Activated CD8-positive, alpha-beta memory T cell treated with anti-CD3 and anti-CD28 coated beads, Interleukin-2, amount 50 U/mL, for 24 hours (primary cell): ENCODE measurements around the gene EXD2.
"Not testable (repeated sequence)": the region's sequence is repeated elsewhere in the genome, so short reads cannot be mapped to it uniquely, and the experiment has no call there.

Source experiments
- DNase-seq: peaks from one replicate; pipeline ENCODE4 v3.0.0-alpha.2; 2020; ENCODE audit errors: extremely low read depth

Gene EXD2

GRCh38 chr14:69191340-69192111 lies at the start of gene EXD2:
Gene EXD2, plus strand, starts transcription at chr14:69191498. Its CDS starts 17,973 bp downstream, at chr14:69209471.
- peak; percentile 33 for DNase-seq

- no peak for DNase-seq
These were observed 49.7 kb upstream of the EXD2 start for GRCh38 chr14:69141550-69141949.

- no peak for DNase-seq
These were observed 49.2 kb upstream of the EXD2 start for GRCh38 chr14:69142101-69142500.

GRCh38 chr14:69149461-69150244 lies 41.6 kb upstream of the EXD2 start:
- no peak for DNase-seq

- DNase-seq: no peak
These were observed 39.7 kb upstream of the EXD2 start for GRCh38 chr14:69151458-69152180.

GRCh38 chr14:69152181-69152901 lies 39.0 kb upstream of the EXD2 start:
- DNase-seq: no peak

- DNase-seq: peak; percentile 72
These were observed 38.5 kb upstream of the EXD2 start, which contains the start of gene DCAF5 for GRCh38 chr14:69152902-69153151. Gene DCAF5, minus strand, starts transcription at chr14:69153119. Its CDS starts 141 bp downstream, at chr14:69152978.

- DNase-seq: no peak
These were observed 38.0 kb upstream of the EXD2 start for GRCh38 chr14:69153152-69153872.

- DNase-seq: no peak
These were observed 37.4 kb upstream of the EXD2 start for GRCh38 chr14:69153873-69154270.

- no peak for DNase-seq
These were observed 36.5 kb upstream of the EXD2 start for GRCh38 chr14:69154779-69155178.

GRCh38 chr14:69156224-69156623 lies 35.1 kb upstream of the EXD2 start:
- no peak for DNase-seq

GRCh38 chr14:69161590-69161989 lies 29.7 kb upstream of the EXD2 start:
- no peak for DNase-seq

- not testable (repeated sequence) for DNase-seq
These were observed 25.5 kb upstream of the EXD2 start for GRCh38 chr14:69165787-69166186.

GRCh38 chr14:69170839-69171238 lies 20.5 kb upstream of the EXD2 start:
- no peak for DNase-seq

- no peak for DNase-seq
These were observed 19.7 kb upstream of the EXD2 start for GRCh38 chr14:69171569-69171968.

- DNase-seq: no peak
These were observed 16.2 kb upstream of the EXD2 start for GRCh38 chr14:69175130-69175529.

- no peak for DNase-seq
These were observed 9.8 kb upstream of the EXD2 start for GRCh38 chr14:69181491-69181890.

GRCh38 chr14:69182580-69182979 lies 8.7 kb upstream of the EXD2 start:
- not testable (repeated sequence) for DNase-seq

- no peak for DNase-seq
These were observed 7.6 kb upstream of the EXD2 start for GRCh38 chr14:69183735-69184134.

- no peak for DNase-seq
These were observed 1.1 kb upstream of the EXD2 start for GRCh38 chr14:69190191-69190590.

GRCh38 chr14:69193721-69194120 lies 2.4 kb downstream of the EXD2 start:
- no peak for DNase-seq
